Upper lobe of left lung (tissue), 4 donors: ENCODE results near the gene SIL1.

Source experiments
- EP300 ChIP-seq, 4 donors: sonication (generic); formaldehyde crosslinking; IDR thresholded peaks; one replicate each; pipeline ENCODE4 v1.5.1; 2017; ENCODE audit warnings: antibody characterized with exemption in 4 of 4, control low read depth in 2 of 4
- POLR2A ChIP-seq, 4 donors: fragments of 450-650 bp; IDR thresholded peaks; one replicate each; pipeline ENCODE4 v1.5.1; 2016 to 2017; ENCODE audit warnings: antibody characterized with exemption in 4 of 4, mild to moderate bottlenecking in 2 of 4
- POLR2AphosphoS5 ChIP-seq, 2 donors: sonication (generic); formaldehyde crosslinking; IDR thresholded peaks; one replicate each; pipeline ENCODE4 v1.5.1; 2017; ENCODE audit warnings: antibody characterized with exemption in 2 of 2
- TF ChIP-seq, protein P1 (sequence below), 6 experiments: fragments of 450-650 bp in 4 of 6; fragments of 200-600 bp in 2 of 6; sonication (generic) in 2 of 6; IDR thresholded peaks; one replicate each; pipeline ENCODE4 v1.5.1; 2016 to 2019; ENCODE audit warnings: antibody characterized with exemption in 6 of 6

- no peak for TF ChIP-seq EP300 (IDR thresholded peaks at IDR 0.05)
- TF ChIP-seq POLR2AphosphoS5 (IDR thresholded peaks at IDR 0.05), result no peak
- TF ChIP-seq POLR2A (IDR thresholded peaks at IDR 0.05), result no peak
- TF ChIP-seq, protein P1, sequence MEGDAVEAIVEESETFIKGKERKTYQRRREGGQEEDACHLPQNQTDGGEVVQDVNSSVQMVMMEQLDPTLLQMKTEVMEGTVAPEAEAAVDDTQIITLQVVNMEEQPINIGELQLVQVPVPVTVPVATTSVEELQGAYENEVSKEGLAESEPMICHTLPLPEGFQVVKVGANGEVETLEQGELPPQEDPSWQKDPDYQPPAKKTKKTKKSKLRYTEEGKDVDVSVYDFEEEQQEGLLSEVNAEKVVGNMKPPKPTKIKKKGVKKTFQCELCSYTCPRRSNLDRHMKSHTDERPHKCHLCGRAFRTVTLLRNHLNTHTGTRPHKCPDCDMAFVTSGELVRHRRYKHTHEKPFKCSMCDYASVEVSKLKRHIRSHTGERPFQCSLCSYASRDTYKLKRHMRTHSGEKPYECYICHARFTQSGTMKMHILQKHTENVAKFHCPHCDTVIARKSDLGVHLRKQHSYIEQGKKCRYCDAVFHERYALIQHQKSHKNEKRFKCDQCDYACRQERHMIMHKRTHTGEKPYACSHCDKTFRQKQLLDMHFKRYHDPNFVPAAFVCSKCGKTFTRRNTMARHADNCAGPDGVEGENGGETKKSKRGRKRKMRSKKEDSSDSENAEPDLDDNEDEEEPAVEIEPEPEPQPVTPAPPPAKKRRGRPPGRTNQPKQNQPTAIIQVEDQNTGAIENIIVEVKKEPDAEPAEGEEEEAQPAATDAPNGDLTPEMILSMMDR (IDR thresholded peaks at IDR 0.05), result no peak
Observed at GRCh38 chr5:138978581-138978980, 219.6 kb downstream of the SIL1 start.
